ENCODE data around the gene FCGR3A.
"Not testable (repeated sequence)": the region's sequence is repeated elsewhere in the genome, so short reads cannot be mapped to it uniquely, and the experiment has no call there.

The FCGR3A gene

GRCh38 chr1:161549652-161550051 lies at the start of gene FCGR3A:
TSS of gene FCGR3A (minus strand) at chr1:161549818. CDS start at chr1:161549736, 82 bp downstream.
- Mint-ChIP-seq H3K27ac (no peak within 1 kb of the TSS), H3K4me1 (ENCODE audit: low read depth) (peaks cover 10% of the 10 kb centered on the region), H3K4me3 (no peak within 1 kb of the TSS), H3K9me3 (no peaks in the 10 kb centered on the region), H3K27me3 (ENCODE audit: low read depth) (peaks cover 3% of the 10 kb centered on the region), H3K36me3 (ENCODE audit: low read depth) (peaks cover 1% of the 10 kb centered on the region)

- not testable (repeated sequence) for H3K9me3 Mint-ChIP-seq
Observed at GRCh38 chr1:161597077-161597476, 47.5 kb upstream of the FCGR3A start.

GRCh38 chr1:161595583-161595982 lies 46.0 kb upstream of the FCGR3A start:
- H3K27ac Mint-ChIP-seq; H3K36me3 Mint-ChIP-seq (ENCODE audit: low read depth); H3K9me3 Mint-ChIP-seq; H3K4me1 Mint-ChIP-seq (ENCODE audit: low read depth); H3K27me3 Mint-ChIP-seq (ENCODE audit: low read depth); H3K4me3 Mint-ChIP-seq: not testable (repeated sequence)

More at GRCh38 chr1:161597077-161597476, 47.5 kb upstream of the FCGR3A start:
- not testable (repeated sequence) for H3K36me3 Mint-ChIP-seq (ENCODE audit: low read depth); H3K4me3 Mint-ChIP-seq; H3K27ac Mint-ChIP-seq; H3K4me1 Mint-ChIP-seq (ENCODE audit: low read depth); H3K27me3 Mint-ChIP-seq (ENCODE audit: low read depth)

- not testable (repeated sequence) for H3K27me3 Mint-ChIP-seq (ENCODE audit: low read depth); H3K9me3 Mint-ChIP-seq; H3K4me3 Mint-ChIP-seq; H3K36me3 Mint-ChIP-seq (ENCODE audit: low read depth); H3K4me1 Mint-ChIP-seq (ENCODE audit: low read depth); H3K27ac Mint-ChIP-seq
Observed at GRCh38 chr1:161595173-161595572, 45.6 kb upstream of the FCGR3A start.

DNA sequence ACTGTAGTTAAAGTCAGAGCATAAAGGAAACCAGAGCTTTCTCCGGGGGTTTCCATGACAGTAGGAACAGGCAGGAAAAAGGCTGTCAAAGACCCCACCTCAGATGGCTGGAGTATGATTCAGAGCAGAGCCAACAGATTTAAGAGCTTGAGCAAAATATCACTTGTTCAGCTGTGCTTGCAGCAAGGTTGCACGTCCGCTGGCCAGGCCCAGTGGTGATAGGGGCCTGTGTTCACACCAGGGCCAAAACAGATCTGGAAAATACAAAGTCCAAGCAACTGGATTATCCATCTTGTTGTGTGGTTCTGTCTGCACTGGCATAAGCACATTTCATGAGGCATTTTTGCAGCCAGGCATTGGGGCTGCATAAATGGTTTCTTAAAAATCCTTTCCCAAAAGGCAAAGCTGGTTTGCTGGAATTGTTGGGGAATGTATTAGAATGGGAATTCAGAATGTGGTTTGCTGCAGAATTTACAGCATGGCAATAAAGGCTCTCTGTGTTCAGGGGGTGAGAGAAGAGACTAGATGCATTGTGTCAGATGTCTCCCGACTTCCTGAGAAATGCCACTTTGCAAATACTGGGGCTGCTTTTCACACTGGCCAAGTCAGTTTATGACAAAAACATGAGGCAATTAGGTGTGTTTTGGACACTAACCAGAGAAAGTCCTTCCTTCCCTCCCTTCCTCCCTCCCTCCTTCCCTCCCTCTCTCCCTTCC lies 44.8 kb upstream of the FCGR3A start:
- not testable (repeated sequence) for H3K4me1 Mint-ChIP-seq (ENCODE audit: low read depth); H3K36me3 Mint-ChIP-seq (ENCODE audit: low read depth); H3K27ac Mint-ChIP-seq; H3K4me3 Mint-ChIP-seq; H3K9me3 Mint-ChIP-seq; H3K27me3 Mint-ChIP-seq (ENCODE audit: low read depth)

GRCh38 chr1:161593092-161593755 lies 43.6 kb upstream of the FCGR3A start:
- H3K36me3 Mint-ChIP-seq (ENCODE audit: low read depth); H3K4me3 Mint-ChIP-seq; H3K4me1 Mint-ChIP-seq (ENCODE audit: low read depth); H3K9me3 Mint-ChIP-seq; H3K27ac Mint-ChIP-seq; H3K27me3 Mint-ChIP-seq (ENCODE audit: low read depth): not testable (repeated sequence)

DNA sequence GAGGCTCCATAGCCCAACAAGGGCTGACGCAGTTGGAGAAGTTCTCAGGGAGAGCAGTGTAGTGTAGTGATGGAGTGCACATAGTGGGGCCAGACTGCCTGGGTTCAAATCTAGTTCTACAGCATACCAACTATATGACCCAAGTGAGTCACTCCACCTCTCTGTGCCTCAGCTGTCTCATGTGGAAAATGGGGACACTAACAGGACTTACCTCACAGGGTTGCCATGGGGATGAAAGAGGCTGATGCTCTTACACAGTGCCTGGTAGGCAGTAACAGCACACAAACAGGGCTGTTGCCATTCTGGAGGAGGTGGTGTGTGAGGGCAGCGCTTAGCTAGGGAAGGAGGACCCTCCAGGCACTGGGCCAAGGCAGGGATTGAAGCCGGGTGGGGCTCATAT lies 43.0 kb upstream of the FCGR3A start:
- H3K27ac Mint-ChIP-seq; H3K36me3 Mint-ChIP-seq (ENCODE audit: low read depth); H3K4me1 Mint-ChIP-seq (ENCODE audit: low read depth): not testable (repeated sequence)

GRCh38 chr1:161589920-161590319 lies 40.3 kb upstream of the FCGR3A start:
- H3K9me3 Mint-ChIP-seq; H3K27me3 Mint-ChIP-seq (ENCODE audit: low read depth); H3K4me1 Mint-ChIP-seq (ENCODE audit: low read depth); H3K36me3 Mint-ChIP-seq (ENCODE audit: low read depth); H3K4me3 Mint-ChIP-seq; H3K27ac Mint-ChIP-seq: not testable (repeated sequence)

More for the DNA sequence above, 43.0 kb upstream of the FCGR3A start:
- not testable (repeated sequence) for H3K4me3 Mint-ChIP-seq; H3K9me3 Mint-ChIP-seq; H3K27me3 Mint-ChIP-seq (ENCODE audit: low read depth)

DNA sequence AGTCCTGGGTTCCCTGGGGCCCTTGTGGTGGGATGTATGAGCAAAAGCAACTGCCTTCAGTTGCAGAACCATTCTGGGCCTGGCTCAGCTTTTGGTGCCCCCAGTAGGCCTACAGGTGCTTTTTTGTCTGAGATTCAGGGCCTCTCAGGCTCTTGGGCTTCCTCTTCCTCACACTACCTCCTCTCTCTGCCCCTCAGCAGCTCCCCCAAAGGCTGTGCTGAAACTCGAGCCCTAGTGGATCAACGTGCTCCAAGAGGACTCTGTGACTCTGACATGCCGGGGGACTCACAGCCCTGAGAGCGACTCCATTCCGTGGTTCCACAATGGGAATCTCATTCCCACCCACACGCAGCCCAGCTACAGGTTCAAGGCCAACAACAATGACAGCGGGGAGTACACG lies 39.7 kb upstream of the FCGR3A start:
- H3K4me1 Mint-ChIP-seq (ENCODE audit: low read depth); H3K27ac Mint-ChIP-seq; H3K4me3 Mint-ChIP-seq; H3K36me3 Mint-ChIP-seq (ENCODE audit: low read depth); H3K9me3 Mint-ChIP-seq; H3K27me3 Mint-ChIP-seq (ENCODE audit: low read depth): not testable (repeated sequence)

DNA sequence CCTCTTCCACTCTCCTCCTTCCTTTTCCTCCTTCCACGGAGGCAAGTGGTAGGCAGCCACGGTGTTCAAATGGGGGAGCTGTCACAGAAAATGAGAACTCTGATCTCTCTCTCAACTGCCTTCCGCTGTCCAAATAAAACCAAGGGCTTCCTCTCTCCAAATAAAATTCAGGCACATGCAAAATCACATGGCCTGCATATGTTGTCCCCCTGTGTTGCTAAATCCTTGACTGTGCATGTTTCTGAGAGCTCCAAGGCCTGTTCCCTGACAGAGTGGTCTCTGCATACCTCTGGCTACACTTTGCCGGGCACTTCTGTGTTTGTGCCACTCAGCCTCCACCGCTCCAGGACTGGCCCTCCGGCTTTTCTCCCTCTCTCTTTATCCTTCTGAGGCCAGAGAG lies 39.0 kb upstream of the FCGR3A start:
- not testable (repeated sequence) for H3K27me3 Mint-ChIP-seq (ENCODE audit: low read depth); H3K36me3 Mint-ChIP-seq (ENCODE audit: low read depth); H3K27ac Mint-ChIP-seq; H3K4me1 Mint-ChIP-seq (ENCODE audit: low read depth); H3K4me3 Mint-ChIP-seq; H3K9me3 Mint-ChIP-seq

- not testable (repeated sequence) for H3K36me3 Mint-ChIP-seq (ENCODE audit: low read depth); H3K27me3 Mint-ChIP-seq (ENCODE audit: low read depth); H3K9me3 Mint-ChIP-seq; H3K4me1 Mint-ChIP-seq (ENCODE audit: low read depth); H3K4me3 Mint-ChIP-seq; H3K27ac Mint-ChIP-seq
Observed at GRCh38 chr1:161582882-161583281, 33.3 kb upstream of the FCGR3A start.

GRCh38 chr1:161580879-161581537 lies 31.4 kb upstream of the FCGR3A start:
- H3K27me3 Mint-ChIP-seq (ENCODE audit: low read depth); H3K9me3 Mint-ChIP-seq; H3K27ac Mint-ChIP-seq; H3K4me1 Mint-ChIP-seq (ENCODE audit: low read depth); H3K4me3 Mint-ChIP-seq; H3K36me3 Mint-ChIP-seq (ENCODE audit: low read depth): not testable (repeated sequence)

- H3K4me3 Mint-ChIP-seq; H3K36me3 Mint-ChIP-seq (ENCODE audit: low read depth); H3K4me1 Mint-ChIP-seq (ENCODE audit: low read depth); H3K27ac Mint-ChIP-seq; H3K27me3 Mint-ChIP-seq (ENCODE audit: low read depth); H3K9me3 Mint-ChIP-seq: not testable (repeated sequence)
Observed at GRCh38 chr1:161579856-161580507, 30.4 kb upstream of the FCGR3A start.

DNA sequence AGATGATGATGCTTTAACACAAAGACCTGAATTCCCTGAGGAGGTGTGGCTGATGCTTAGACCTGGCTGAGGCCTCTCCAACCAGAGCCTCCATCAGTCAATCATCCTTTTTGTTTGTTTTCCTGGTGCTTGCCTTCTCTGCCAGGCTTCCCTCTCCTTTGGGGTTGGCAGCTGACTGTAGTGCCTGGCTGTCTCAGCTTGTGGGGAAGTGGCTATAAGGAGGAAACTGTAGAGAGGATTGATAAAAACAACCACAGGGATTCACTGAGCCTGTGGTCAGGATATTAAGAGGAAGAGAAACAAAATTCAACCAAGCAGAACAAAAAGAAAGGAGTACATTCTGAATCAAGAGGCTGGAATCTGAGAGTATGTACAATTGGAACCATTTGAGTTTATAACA lies 27.1 kb upstream of the FCGR3A start:
- not testable (repeated sequence) for H3K4me3 Mint-ChIP-seq; H3K27me3 Mint-ChIP-seq (ENCODE audit: low read depth); H3K36me3 Mint-ChIP-seq (ENCODE audit: low read depth); H3K9me3 Mint-ChIP-seq; H3K27ac Mint-ChIP-seq; H3K4me1 Mint-ChIP-seq (ENCODE audit: low read depth)

GRCh38 chr1:161571703-161572102 lies 22.1 kb upstream of the FCGR3A start:
- peaks cover 11% of the 10 kb centered on the region for H3K27me3 Mint-ChIP-seq (ENCODE audit: low read depth)
- H3K36me3 Mint-ChIP-seq (ENCODE audit: low read depth); H3K9me3 Mint-ChIP-seq; H3K4me1 Mint-ChIP-seq (ENCODE audit: low read depth); H3K4me3 Mint-ChIP-seq; H3K27ac Mint-ChIP-seq: not testable (repeated sequence)
